GM12872 (cell line): ENCODE results near the gene MTHFSD.

Source experiments
- TF ChIP-seq, protein P1 (sequence below): IDR thresholded peaks from 3 replicates; pipeline ENCODE4 v1.5.1; 2011; ENCODE audit warnings: low read depth, mild to moderate bottlenecking, low read length, moderate library complexity; ENCODE audit not compliant: insufficient read depth

MTHFSD gene

DNA sequence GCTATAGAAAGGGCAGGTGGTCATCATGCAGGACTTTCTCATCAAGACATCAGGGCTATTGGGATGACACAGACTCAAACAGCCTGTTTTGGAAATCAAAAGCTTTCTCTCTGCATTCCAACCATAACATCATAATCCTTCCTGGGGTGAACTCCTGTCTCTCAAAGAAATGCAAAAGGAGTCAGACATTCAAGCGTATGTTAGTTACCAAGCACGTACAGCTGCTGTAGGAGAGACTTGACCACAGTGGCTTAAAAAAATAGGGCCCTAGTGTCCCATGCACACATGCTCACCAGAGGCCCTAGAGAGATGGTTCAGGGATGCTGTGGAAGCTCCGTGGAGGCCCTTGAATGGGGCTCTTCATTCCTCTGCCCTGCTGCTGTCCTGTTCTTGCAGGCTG, 69.3 kb downstream of the MTHFSD start:
- TF ChIP-seq, protein P1, sequence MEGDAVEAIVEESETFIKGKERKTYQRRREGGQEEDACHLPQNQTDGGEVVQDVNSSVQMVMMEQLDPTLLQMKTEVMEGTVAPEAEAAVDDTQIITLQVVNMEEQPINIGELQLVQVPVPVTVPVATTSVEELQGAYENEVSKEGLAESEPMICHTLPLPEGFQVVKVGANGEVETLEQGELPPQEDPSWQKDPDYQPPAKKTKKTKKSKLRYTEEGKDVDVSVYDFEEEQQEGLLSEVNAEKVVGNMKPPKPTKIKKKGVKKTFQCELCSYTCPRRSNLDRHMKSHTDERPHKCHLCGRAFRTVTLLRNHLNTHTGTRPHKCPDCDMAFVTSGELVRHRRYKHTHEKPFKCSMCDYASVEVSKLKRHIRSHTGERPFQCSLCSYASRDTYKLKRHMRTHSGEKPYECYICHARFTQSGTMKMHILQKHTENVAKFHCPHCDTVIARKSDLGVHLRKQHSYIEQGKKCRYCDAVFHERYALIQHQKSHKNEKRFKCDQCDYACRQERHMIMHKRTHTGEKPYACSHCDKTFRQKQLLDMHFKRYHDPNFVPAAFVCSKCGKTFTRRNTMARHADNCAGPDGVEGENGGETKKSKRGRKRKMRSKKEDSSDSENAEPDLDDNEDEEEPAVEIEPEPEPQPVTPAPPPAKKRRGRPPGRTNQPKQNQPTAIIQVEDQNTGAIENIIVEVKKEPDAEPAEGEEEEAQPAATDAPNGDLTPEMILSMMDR = no peak

DNA sequence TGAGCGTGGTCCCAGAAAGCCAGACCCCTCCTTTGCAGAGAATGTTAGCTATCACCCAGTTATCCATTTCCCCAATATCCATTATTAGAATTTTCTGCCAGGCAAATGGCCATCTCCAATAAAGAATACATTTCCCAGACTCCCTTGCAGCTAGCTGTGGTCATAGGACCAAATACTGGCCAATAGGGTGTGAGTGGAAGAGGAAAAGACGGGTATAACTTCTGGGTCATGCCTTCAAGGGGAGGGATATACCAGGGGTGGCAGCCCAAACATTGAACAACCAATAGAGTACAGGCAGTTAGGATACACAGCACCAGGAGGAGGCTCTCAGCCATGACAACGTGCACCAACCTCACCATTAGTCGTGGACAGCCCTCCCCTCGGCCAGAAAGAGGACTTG, 70.8 kb downstream of the MTHFSD start:
- TF ChIP-seq, protein P1 = no peak

DNA sequence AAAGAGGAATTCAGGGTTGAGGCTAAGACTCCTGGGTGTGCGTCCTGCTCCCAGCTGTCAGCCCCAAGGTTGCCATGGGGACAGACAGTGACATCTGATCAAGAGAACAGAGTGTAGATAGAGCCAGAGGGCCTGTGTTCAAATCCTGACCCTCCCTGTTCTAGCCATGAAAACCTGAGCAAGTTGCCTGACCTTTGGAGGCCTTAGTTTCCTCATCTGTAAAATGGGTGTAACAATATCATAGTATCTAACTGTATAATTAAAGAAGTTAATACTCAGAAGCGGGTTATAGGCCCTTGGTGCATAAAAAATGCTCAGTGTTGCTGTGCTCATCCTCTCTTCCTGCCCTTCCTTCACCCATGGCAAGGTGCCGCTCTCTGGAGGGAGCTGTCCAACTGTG, 73.4 kb downstream of the MTHFSD start:
- TF ChIP-seq, protein P1 = no peak

DNA sequence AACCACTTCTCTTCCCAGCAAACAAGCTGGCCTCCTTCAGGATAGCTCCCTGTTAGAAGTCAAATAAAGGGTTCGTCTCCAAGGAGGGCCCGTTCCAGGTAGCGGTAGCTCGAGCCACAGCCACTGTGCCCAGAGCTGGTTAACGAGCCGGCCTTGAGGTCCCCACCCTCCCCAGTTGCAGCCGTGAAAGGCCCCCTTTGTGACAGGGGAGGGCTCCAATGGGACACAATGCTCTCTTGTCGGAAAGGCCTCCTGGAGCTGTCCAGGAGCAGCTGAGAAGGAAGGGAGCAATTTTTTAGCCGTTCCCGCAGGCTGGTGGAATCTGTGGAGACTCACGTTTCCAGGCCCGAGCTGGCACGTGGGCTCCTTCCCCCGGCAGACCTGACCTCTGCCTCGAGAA, 74.6 kb downstream of the MTHFSD start:
- TF ChIP-seq, protein P1 = no peak
